Stimulated activated CD4-positive, alpha-beta T cell treated with anti-CD3 and anti-CD28 coated beads, Interleukin-4, amount 100 ng/mL, for 1 hour (primary cell): ENCODE data around the gene FOXF1.

Experiments
- DNase-seq: peaks from one replicate; pipeline ENCODE4 v3.0.0-alpha.2; 2020

The FOXF1 gene

GRCh38 chr16:86492961-86493629 is 17.2 kb upstream of the FOXF1 start:
- no peak for DNase-seq

- no peak for DNase-seq
Observed at GRCh38 chr16:86494039-86494564, 16.2 kb upstream of the FOXF1 start.

GRCh38 chr16:86494565-86495356 is 15.6 kb upstream of the FOXF1 start:
- DNase-seq = no peak

- no peak for DNase-seq
Observed at GRCh38 chr16:86495357-86495701, 15.0 kb upstream of the FOXF1 start.

GRCh38 chr16:86495756-86496261 is 14.5 kb upstream of the FOXF1 start:
- no peak for DNase-seq

- no peak for DNase-seq
Observed at GRCh38 chr16:86496262-86496928, 13.9 kb upstream of the FOXF1 start.

GRCh38 chr16:86496929-86497461 is 13.3 kb upstream of the FOXF1 start:
- no peak for DNase-seq

GRCh38 chr16:86497551-86498021 is 12.7 kb upstream of the FOXF1 start:
- DNase-seq = no peak

- no peak for DNase-seq
Observed at GRCh38 chr16:86498155-86498670, 12.1 kb upstream of the FOXF1 start.

- no peak for DNase-seq
Observed at GRCh38 chr16:86498671-86499439, 11.5 kb upstream of the FOXF1 start.

GRCh38 chr16:86499440-86499786 is 10.9 kb upstream of the FOXF1 start:
- DNase-seq = no peak

GRCh38 chr16:86499889-86500707 is 10.2 kb upstream of the FOXF1 start:
- DNase-seq = no peak

GRCh38 chr16:86500708-86501510 is 9.4 kb upstream of the FOXF1 start:
- no peak for DNase-seq

- DNase-seq = no peak
Observed at GRCh38 chr16:86501989-86502855, 8.1 kb upstream of the FOXF1 start.

- DNase-seq = no peak
Observed at GRCh38 chr16:86502856-86503748, 7.2 kb upstream of the FOXF1 start.

GRCh38 chr16:86503830-86504229 is 6.5 kb upstream of the FOXF1 start:
- DNase-seq = no peak

GRCh38 chr16:86504315-86505184 is 5.8 kb upstream of the FOXF1 start:
- DNase-seq = no peak
